HCT116 (cell line): ENCODE measurements around the gene GNAS-AS1. TPM values are rescaled to one million over a fixed set of nuclear protein-coding genes. Genes with fewer than 3 reads are reported as not detected.

Experiments used
- ATAC-seq: fragments of 200-7000 bp; cut with Tn5 transposase; 2 replicates; pipeline ENCODE4 v1.9.1; 2020; ENCODE audit warnings: mild to moderate bottlenecking, moderate library complexity
- BruUV-seq: library from RNA; stranded (reverse); fragments of 400-500 nt; replicated peaks from 2 replicates; lab custom pipeline; 2021; lab: Mats Ljungman, UMichigan
- CTCF ChIA-PET: fragments of 300-600 bp; sonication (Branson Sonifier 250); formaldehyde crosslinking; loops from one replicate; lab custom pipeline; 2021; ENCODE audit warnings: antibody characterized with exemption; lab: Charles Lee
- POLR2A ChIA-PET: fragments of 300-600, 350-600 bp; sonication (Branson Sonifier 250); formaldehyde crosslinking; loops from one replicate; lab custom pipeline; 2021; ENCODE audit warnings: antibody characterized with exemption; lab: Charles Lee
- RAD21 ChIA-PET, 2 experiments: fragments of 300-600 bp; sonication (Branson Sonifier 250); formaldehyde crosslinking; loops; one replicate each; lab custom pipeline; 2023; ENCODE audit warnings: low total read pairs in 2 of 2; ENCODE audit not compliant: uncharacterized antibody in 2 of 2, unreplicated experiment in 2 of 2, low non-redundant PET in 1 of 2; lab: Charles Lee
- DNase-seq: peaks from one replicate; pipeline ENCODE4 v3.0.0-alpha.2; 2010; ENCODE audit warnings: low read depth, low spot score
- H2AFZ ChIP-seq: fragments of 200-600 bp; shearing (Covaris generic), sonication (generic); 2 replicates; pipeline ENCODE4 v1.6.1; 2017; ENCODE audit warnings: low read depth, mixed run types, mixed read lengths, antibody characterized with exemption, low read length; ENCODE audit not compliant: poor library complexity, severe bottlenecking
- H3K27ac ChIP-seq: 2 replicates; pipeline ENCODE4 v1.5.1; 2012; ENCODE audit warnings: low read depth, low read length
- H3K27me3 ChIP-seq: fragments of 200-600 bp; sonication (generic); 2 replicates; pipeline ENCODE4 v1.6.1; 2016; ENCODE audit warnings: mixed run types, low read length, mixed read lengths; ENCODE audit not compliant: insufficient read depth
- H3K36me3 ChIP-seq, 2 experiments: fragments of 200-500 bp in 1 of 2; fragments of 200-600 bp in 1 of 2; sonication (Bioruptor generic) in 1 of 2; sonication (generic) in 1 of 2; 2 replicates each; pipeline versions ENCODE4 v1.5.1 to v1.6.1; 2014 to 2016; ENCODE audit warnings: low read length in 2 of 2, inconsistent platforms in 1 of 2, mixed read lengths in 1 of 2, mixed run types in 1 of 2; ENCODE audit not compliant: insufficient read depth in 2 of 2, control insufficient read depth in 1 of 2
- H3K4me1 ChIP-seq, 2 experiments: fragments of 200-600 bp in 1 of 2; sonication (generic) in 1 of 2; 2 replicates each; pipeline versions ENCODE4 v1.5.1 to v1.6.1; 2012 to 2017; ENCODE audit warnings: low read length in 2 of 2, inconsistent platforms in 1 of 2, mild to moderate bottlenecking in 1 of 2, mixed read lengths in 1 of 2, mixed run types in 1 of 2, moderate library complexity in 1 of 2; ENCODE audit not compliant: insufficient read depth in 2 of 2, control insufficient read depth in 1 of 2
- H3K4me2 ChIP-seq: fragments of 200-600 bp; sonication (generic); 2 replicates; pipeline ENCODE4 v1.6.1; 2017; ENCODE audit warnings: mixed run types, low read length, mixed read lengths
- H3K4me3 ChIP-seq, 2 experiments: fragments of 200-600 bp in 1 of 2; sonication (generic) in 1 of 2; replicated peaks in 1 of 2; 2 replicates each; pipeline ENCODE4 v1.5.1; 2011 to 2016; ENCODE audit warnings: low read length in 2 of 2, control low read depth in 1 of 2, low read depth in 1 of 2, mild to moderate bottlenecking in 1 of 2, mixed read lengths in 1 of 2, mixed run types in 1 of 2
- H3K79me2 ChIP-seq: fragments of 200-600 bp; sonication (generic); 2 replicates; pipeline ENCODE4 v1.6.1; 2017; ENCODE audit warnings: mild to moderate bottlenecking, mixed run types, low read length, moderate library complexity, mixed read lengths; ENCODE audit not compliant: insufficient read depth
- H3K9ac ChIP-seq: fragments of 200-600 bp; sonication (generic); 2 replicates; pipeline ENCODE4 v1.6.1; 2016; ENCODE audit warnings: low read length, mixed read lengths
- H3K9me2 ChIP-seq: fragments of 200-600 bp; sonication (generic), shearing (Covaris generic); 2 replicates; pipeline ENCODE4 v1.6.1; 2017; ENCODE audit warnings: mixed run types, mild to moderate bottlenecking, moderate library complexity; ENCODE audit not compliant: insufficient read depth
- H3K9me3 ChIP-seq, 2 experiments: fragments of 200-500 bp in 1 of 2; fragments of 200-600 bp in 1 of 2; sonication (Bioruptor generic) in 1 of 2; sonication (generic) in 1 of 2; 2 replicates each; pipeline ENCODE4 v1.6.1; 2014 to 2017; ENCODE audit warnings: low read length in 2 of 2, mixed read lengths in 2 of 2, inconsistent platforms in 1 of 2, low read depth in 1 of 2, mild to moderate bottlenecking in 1 of 2, mixed run types in 1 of 2, moderate library complexity in 1 of 2; ENCODE audit not compliant: control insufficient read depth in 1 of 2, insufficient read depth in 1 of 2
- H4K20me1 ChIP-seq: fragments of 200-600 bp; sonication (generic), shearing (Covaris generic); 2 replicates; pipeline ENCODE4 v1.6.1; 2017; ENCODE audit warnings: mixed run types, mild to moderate bottlenecking, moderate library complexity; ENCODE audit not compliant: insufficient read depth
- ATF3 ChIP-seq: IDR thresholded peaks from 2 replicates; pipeline ENCODE4 v1.6.1; 2012
- CBX3 ChIP-seq: IDR thresholded peaks from 2 replicates; pipeline ENCODE4 v1.6.1; 2012; ENCODE audit warnings: low read depth
- CTCF ChIP-seq, 3 experiments: fragments of 200-600 bp in 1 of 3; sonication (generic) in 1 of 3; IDR thresholded peaks in 2 of 3; conservative IDR thresholded peaks in 1 of 3; 2 replicates each; pipeline ENCODE4 v1.5.1; 2012 to 2017; ENCODE audit warnings: low read depth in 2 of 3, low read length in 2 of 3, antibody characterized with exemption in 1 of 3, borderline replicate concordance in 1 of 3, control low read depth in 1 of 3, mild to moderate bottlenecking in 1 of 3, mixed read lengths in 1 of 3, mixed run types in 1 of 3, moderate library complexity in 1 of 3; ENCODE audit not compliant: insufficient read depth in 1 of 3
- ELF1 ChIP-seq: IDR thresholded peaks from 2 replicates; pipeline ENCODE4 v1.6.1; 2012; ENCODE audit warnings: low read depth, borderline replicate concordance
- FOSL1 ChIP-seq: IDR thresholded peaks from 2 replicates; pipeline ENCODE4 v1.6.1; 2012; ENCODE audit warnings: low read depth
- JUND ChIP-seq: IDR thresholded peaks from 2 replicates; pipeline ENCODE4 v1.6.1; 2012
- MAX ChIP-seq: IDR thresholded peaks from 2 replicates; pipeline ENCODE4 v1.6.1; 2012
- POLR2A ChIP-seq: IDR thresholded peaks from 2 replicates; pipeline ENCODE4 v1.7.0; 2011; ENCODE audit warnings: borderline replicate concordance; ENCODE audit not compliant: insufficient read depth, insufficient read length; ENCODE audit errors: extremely low read depth
- POLR2AphosphoS5 ChIP-seq: IDR thresholded peaks from 2 replicates; pipeline ENCODE4 v1.6.1; 2011; ENCODE audit warnings: mild to moderate bottlenecking, low read depth, low read length, moderate library complexity
- RAD21 ChIP-seq: IDR thresholded peaks from 2 replicates; pipeline ENCODE4 v1.6.1; 2012; ENCODE audit warnings: low read depth, mild to moderate bottlenecking
- REST ChIP-seq: IDR thresholded peaks from 2 replicates; pipeline ENCODE4 v1.6.1; 2012; ENCODE audit warnings: low read depth
- SP1 ChIP-seq: IDR thresholded peaks from 2 replicates; pipeline ENCODE4 v1.6.1; 2012; ENCODE audit warnings: low read depth
- SRF ChIP-seq: IDR thresholded peaks from 2 replicates; pipeline ENCODE4 v1.6.1; 2012; ENCODE audit warnings: low read depth
- TCF7L2 ChIP-seq: IDR thresholded peaks from 2 replicates; pipeline ENCODE4 v1.7.0; 2011; ENCODE audit warnings: borderline replicate concordance, inconsistent platforms; ENCODE audit not compliant: insufficient read depth, insufficient read length; ENCODE audit errors: extremely low read depth
- ZBTB33 ChIP-seq: IDR thresholded peaks from 2 replicates; pipeline ENCODE4 v1.6.1; 2011; ENCODE audit warnings: mild to moderate bottlenecking, low read length, moderate library complexity; ENCODE audit not compliant: insufficient replicate concordance; ENCODE audit errors: extremely low read depth
- intact Hi-C: fragments of 100-400 bp; cut with micrococcal nuclease; formaldehyde crosslinking; loops from 2 replicates; pipeline ENCODE4 v1.10.0; 2022
- total RNA-seq: library from RNA; stranded (reverse); gene quantifications from one replicate; pipeline ENCODE4 v1.2.1, GENCODE V29; 2021; ENCODE audit not compliant: unreplicated experiment

The GNAS-AS1 gene
- total RNA-seq, 1 experiment from 2014 or later, result not detected

- H3K79me2 ChIP-seq, result no peaks in the 10 kb centered on the region
- H3K27ac ChIP-seq, result no peak overlapping the region
- no peaks in the 10 kb centered on the region for H4K20me1 ChIP-seq
- H3K9me2 ChIP-seq, result no peaks in the 10 kb centered on the region
- intact Hi-C loops, result loop anchor here (10.0 kb wide), 1 partner anchor 602 kb away; no protein-coding TSS in a partner anchor
- no peaks in the 10 kb centered on the region for H3K9me3 ChIP-seq
- ATAC-seq, result no peak
- no peak overlapping the region for H2AFZ ChIP-seq
- ChIA-PET RAD21 (no interaction called here), CTCF (interaction anchor here (4.4 kb wide), 1 partner anchor 355 kb away, joined by 33 read pairs; no protein-coding TSS in a partner anchor), POLR2A (no interaction called here)
- no peak for TF ChIP-seq FOSL1
- no peak for TF ChIP-seq POLR2AphosphoS5
- no peak for TF ChIP-seq ATF3
- no peak for TF ChIP-seq MAX
- no peak for TF ChIP-seq POLR2A
- no peak for TF ChIP-seq TCF7L2
- no peak for TF ChIP-seq SP1
- TF ChIP-seq ELF1, result no peak
- no peak for TF ChIP-seq ZBTB33
- no peak for TF ChIP-seq REST
- TF ChIP-seq RAD21, result no peak
- TF ChIP-seq CBX3, result no peak
- TF ChIP-seq JUND, result no peak
- no peak for TF ChIP-seq SRF
- no peak for TF ChIP-seq CTCF (IDR thresholded peaks at IDR 0.05 in 2 of 3, conservative IDR thresholded peaks at IDR 0.05 in 1 of 3; ENCODE audit: borderline replicate concordance in 1 of 3, insufficient read depth in 1 of 3, low read depth in 2 of 3, low read length in 2 of 3)
- H3K36me3 ChIP-seq, result no peaks in the 10 kb centered on the region
- H3K4me2 ChIP-seq, result no peak overlapping the region
- no peak for DNase-seq
- H3K4me3 ChIP-seq, result no peak overlapping the region
- no TSS peak for BruUV-seq
- H3K4me1 ChIP-seq, result no peaks in the 10 kb centered on the region
- no peak overlapping the region for H3K9ac ChIP-seq
- peaks cover 35% of the 10 kb centered on the region for H3K27me3 ChIP-seq
These were observed 14.0 kb downstream of the GNAS-AS1 start for GRCh38 chr20:58836616-58837204.
